Stimulated activated CD4-positive, alpha-beta T cell treated with anti-CD3 and anti-CD28 coated beads, Interleukin-12 subunit alpha, Interleukin-12 subunit beta, amount 100 ng/mL, for 4 hours (primary cell): ENCODE data around the gene PPP1R18.
"Not testable (repeated sequence)": the region's sequence is repeated elsewhere in the genome, so short reads cannot be mapped to it uniquely, and the experiment has no call there.

Source experiments
- DNase-seq: peaks from one replicate; pipeline ENCODE4 v3.0.0-alpha.2; 2020

The PPP1R18 gene

DNA sequence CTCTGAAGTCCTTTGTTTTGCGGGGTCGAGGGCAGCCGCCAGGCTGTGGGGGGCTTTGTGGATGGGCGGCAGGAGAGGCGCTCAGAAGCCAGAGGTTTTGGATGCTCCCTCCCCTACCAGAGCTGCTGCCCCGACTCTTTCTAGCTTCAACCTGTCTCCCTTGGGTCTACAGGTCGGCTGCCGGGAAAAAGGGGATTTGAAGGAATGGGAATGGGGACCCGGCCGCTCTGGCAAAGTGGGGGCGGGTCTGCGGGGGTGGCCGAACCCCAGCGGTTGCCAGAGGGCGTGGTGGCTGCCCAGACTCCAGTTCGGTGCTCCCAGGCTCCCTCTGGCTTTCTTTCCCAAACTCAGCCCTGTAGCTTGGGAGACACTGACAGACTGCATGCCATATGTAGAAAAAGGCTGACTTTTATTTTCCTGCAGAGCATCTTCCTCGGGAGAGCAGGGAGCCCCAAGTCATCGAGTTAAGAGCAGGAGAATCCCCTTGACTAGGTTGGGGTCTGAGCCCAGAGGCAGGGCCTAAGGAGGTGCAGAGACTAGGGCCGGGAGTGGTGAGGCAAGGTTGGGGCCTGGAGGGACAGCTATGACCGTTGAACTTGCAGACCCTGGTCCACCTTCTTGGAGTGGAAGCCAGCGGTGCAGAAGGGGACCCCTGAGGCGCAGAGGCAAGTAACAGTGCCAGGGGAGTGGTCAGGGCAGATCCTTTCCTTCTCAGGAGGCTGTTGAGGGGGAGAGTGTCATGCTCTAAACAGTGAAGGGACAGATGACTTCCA, 1.4 kb upstream of the PPP1R18 start:
- no peak for DNase-seq

DNA sequence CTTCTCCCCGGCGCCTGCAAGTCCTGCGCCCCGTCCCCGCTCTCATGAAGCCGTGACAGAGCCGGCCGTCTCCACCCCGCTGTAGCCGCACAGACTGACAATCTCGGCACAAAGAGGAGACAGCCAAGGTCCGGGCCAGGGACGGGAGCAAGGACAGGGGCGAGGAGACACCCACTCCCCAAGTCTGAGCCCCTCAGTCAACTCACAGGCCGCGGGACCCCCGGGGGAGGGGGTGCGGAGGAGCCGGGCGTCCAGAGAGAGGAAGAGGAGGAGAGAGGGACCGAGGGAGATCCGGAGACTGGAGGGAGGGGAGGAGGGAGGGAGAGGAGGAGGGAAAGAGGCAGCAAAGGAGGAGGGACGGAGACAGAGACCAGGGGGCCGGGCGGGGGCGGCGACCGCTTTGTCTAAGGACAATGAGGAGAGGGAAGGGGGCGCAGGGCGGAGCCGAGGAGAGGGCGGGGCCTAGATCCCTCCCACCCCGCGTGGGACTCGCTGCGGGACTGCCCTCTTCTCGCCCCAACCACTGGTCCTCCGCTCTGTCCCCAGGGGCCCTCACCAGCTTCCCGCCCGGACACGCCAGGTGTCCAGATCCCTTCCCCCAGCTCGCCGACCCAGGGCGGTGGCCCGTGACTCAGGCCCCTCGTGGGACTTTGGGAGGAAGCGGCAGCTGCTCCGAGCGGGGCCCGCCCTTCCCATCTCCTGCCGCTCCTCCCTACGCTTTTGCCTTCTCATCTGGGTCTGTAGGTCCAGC, 638 bp upstream of the PPP1R18 start:
- peak; percentile 84 for DNase-seq

DNA sequence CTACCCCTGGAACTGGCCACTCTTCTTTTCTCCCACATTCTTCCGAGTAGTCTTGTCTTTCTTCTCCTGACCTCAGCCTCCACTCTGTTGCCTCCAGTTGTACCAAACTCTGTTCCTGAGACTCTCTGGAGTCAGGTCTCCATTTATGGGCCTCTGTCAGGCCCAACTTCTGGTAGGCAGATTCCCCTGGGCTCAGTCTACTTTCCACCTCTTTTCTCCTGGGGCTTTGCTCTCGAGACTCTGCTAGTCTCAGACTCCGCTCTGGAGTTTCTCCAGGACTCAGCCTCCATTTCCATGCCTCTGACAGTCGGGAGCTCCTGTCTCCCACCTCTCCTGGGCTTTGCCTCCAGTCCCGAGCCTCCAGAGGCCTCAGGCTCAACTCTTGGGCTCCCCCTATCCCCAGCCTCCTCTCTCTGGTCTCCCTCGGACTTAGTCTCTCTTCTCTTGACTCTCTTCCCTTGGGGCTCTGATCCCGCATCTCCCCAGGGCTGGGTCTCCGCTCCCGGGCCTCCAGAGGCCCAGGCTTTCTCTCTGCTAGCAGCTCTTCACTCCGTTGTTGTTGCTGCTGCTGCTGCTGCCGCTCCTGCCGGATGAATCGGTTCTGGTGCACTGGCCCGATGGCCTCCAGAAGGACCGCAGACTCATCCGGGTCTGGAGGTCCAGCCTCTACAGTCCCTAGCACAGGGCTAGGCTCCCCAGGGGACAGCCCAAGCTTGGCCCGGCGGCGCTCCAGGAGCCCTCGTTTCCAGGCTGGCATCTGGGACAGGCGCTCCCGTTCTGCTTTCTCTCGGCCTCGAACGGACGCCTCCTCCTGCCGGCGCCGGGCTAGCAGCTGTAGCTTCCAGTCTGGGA, 1.1 kb downstream of the PPP1R18 start:
- DNase-seq = no peak

DNA sequence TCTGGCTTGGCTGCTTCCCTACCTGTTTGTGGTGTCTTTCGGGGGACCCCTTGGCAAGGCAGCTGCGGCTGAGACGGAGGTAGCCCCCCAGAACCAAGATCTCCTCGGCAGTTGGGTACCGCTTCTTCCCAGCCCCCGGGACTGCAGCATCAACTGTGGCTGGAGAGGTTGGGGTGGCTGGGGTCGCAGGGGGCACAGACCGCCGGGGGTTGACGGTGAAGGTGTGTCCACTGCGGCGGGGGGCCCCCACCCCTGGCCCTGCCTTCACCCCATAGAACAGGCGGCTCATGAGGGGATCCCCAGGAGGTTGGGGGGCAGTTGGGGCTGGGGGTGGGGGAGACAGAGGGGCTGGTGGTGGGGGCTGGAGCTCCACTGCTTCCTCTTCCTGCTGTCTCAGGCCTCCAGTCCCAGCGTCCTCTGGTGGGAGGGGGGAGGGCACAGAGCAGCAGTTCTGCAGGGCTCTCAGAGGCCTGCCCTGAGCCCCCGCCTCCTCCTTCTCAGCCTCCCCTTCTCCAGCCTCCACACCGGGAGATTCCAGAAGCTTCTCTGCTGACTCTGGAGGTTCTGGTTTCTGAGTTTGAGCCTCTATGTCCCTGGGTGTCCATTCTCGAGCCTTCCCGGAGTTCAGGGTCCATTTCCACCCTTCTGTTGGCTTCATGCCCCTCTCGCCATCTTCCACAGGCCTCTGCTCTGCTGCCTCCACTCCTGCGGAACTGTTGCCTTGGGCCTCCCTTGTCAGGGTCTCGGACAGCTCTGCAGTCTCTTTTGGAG, 1.9 kb downstream of the PPP1R18 start:
- DNase-seq = peak; percentile 64

DNA sequence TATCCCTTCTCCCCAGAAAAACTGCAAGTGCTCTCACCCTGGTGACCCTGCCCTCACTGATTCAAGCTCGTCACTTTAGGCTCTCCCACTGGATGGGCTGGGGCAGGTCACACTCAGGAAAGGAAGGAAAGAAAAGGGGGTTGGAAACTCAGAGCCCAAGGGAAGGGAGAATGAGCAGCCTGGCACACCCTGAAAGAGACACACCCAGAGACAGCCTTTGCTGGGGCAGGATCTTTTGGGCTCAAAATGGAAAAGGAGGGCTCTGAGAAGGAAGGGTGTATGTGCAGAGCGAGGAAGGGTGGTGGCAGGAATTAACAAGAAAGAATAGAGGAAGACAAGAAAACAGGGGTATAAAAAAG, 2.5 kb downstream of the PPP1R18 start:
- no peak for DNase-seq

DNA sequence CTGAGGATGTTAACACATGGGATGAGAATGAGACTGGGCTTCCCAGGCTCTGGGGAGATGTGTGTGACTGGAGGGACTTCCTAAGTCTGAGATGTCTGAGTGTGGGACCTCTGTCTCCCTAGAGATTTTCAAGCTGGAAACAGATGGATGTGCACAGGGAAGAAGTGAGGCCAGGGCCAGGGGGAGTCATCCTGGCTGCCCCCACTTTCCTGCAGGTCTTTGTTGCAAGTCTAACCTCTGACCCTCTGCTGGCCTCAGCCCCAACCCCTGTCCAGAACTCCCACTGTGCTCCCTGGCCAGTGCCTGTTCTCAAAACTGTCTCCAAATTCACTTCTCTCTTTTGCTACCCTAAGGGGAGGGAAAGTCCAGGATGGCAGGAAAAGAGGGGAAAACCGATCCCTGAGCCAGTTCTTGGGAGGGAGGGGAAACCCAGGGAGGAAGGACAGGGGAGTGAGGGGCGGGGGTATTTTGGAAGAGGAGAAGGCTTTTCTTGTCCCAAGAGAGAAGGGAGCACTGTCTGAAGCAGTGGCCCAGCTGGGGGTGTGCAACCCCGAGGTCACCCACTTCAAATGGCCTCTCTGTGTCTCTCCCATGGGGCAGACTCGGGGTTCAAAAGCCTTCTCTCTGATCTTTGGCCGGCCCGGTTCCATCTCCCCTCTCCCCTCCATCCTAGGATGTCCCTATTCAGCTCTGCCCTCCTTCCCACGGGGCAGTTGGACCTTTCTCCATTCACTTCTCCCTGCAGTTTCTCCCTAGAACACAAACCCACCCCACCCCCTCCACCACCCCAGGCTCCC, 3.1 kb downstream of the PPP1R18 start:
- DNase-seq = no peak

DNA sequence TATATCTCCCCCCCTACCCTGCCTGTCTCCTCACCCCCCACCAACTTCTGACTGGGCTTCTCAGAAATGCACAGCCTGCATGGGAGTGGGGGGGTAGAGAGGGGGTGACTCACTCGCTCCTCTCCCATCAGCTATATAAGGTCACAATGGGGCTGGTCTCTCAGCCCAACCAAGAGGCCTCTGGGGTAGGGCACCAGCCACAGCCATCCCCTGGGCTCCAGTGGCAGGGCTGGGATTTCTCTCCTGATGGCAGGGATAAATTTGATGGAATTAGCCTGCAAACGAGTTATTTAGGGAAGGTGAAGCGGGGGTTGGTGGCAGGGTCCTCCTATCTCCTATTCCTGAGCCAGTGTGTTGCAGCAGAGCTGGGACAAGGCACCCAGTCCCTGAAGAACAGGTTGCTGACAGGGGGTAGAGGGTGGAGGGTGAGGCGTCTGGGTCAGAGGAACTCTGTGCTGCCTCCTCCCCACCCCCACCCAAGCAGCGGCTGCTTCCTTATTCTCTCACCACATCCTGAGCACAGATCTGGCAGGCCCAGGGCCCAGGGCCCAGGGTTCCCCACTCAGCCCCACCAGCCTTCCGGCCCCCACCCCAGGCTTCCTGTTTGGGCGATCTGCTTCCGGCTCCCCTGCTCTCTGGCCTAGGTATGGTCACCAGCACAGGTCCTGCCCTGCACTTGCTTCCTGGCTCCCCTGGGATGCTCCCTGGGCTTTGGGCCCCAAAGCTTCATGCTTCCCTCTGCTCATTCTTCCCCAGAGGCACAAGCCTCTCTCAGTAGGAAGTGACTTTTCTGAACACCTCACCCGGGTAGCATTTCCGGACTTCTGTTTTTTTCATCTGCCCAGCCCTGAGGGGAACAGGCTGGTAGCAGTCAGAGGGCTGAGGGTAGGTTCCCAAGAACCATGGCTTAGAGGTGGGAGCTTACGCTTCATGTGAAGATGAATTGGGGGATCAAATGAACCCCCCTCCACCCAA, 4.0 kb downstream of the PPP1R18 start:
- peak; percentile 75 for DNase-seq

DNA sequence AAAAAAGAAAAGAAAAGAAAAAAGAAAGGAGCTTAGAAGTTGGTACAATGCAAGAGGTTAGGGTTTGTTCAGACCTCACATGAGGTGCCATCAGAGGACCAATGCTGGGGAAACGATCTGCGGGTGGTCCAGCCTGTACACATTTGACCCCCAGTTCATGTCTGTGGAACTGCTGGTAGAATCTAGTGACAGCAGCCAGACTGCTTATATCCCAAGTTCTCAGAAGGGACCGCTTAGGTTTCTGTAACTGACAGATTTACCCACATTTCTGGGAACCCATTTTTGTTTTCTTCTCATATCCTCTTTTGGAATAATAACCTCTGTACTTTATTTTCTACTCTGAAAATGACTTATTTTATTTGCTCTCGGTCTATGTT, 4.7 kb downstream of the PPP1R18 start:
- no peak for DNase-seq

DNA sequence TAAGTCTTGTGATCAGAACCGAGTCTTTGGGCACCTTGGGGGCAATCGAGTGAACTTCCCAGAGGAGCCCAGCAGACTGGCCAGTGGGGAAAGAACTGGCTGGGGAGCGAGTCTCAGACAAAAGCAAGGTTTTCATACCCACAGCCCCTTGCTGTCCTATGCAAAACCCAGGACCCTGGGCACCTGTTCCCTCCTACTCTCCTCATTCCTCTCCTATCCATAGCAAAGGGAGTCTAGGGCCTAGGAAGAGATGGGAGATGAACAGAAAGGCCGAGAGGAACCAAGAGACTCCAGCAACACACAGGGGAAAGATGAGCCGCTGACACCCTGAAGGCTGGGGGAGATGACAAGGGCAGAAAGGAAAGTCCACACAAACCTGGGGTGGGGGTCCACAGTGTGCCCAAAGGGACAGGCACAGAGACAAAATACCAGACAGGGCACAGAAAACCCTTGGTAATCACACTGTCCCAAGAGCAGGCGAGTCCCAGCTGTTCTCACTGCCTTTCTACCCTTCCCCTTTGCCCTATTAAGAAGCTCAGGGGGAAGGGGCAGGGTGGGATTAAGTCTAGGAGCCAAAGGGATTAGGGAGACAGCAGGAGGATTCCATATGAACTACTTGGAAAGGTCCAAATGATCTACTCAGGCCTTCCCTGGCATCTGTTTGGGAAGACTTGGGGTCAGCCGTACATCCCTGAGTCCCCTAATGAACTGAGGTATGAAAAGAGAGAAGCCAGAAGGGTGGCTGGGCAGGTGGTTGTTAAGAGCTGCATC, 6.5 kb downstream of the PPP1R18 start:
- DNase-seq = no peak

DNA sequence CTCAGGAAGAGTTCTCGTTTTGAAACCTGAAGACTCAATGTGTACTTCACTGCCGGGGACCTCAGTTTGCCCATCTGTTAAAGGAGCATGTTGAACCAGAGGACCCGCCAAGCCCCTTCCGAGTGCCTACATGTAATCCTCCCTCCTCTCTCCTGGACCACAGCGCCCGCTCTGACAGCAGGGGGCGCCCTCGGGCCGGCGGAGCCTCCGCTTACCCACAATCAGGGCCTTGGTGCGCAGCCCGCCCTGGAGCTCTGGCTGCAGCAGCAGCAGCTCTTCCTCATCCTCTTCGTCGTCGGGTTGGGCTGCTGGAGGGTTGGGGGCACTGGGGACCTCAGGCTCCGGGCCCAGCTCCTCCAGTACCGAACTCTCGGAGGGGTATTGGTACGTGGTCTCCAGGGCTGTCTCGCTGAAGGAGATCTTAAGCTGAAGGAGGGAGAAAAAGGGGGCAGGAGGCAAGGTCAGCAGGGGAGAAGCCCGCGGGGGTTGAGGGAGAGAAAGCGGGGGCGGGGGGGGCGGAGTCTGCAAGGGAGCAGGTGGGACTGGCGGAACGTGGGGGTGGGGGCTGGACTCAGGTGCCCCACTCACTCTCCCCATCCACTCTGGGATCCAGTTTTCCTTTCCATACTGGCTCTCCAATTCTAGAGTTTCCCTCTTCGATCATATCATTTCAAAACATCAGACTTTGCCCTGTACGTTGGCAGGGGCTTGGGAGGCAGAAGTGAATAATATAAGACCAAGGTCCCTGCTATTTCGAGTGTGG, 7.3 kb downstream of the PPP1R18 start:
- peak; percentile 91 for DNase-seq

DNA sequence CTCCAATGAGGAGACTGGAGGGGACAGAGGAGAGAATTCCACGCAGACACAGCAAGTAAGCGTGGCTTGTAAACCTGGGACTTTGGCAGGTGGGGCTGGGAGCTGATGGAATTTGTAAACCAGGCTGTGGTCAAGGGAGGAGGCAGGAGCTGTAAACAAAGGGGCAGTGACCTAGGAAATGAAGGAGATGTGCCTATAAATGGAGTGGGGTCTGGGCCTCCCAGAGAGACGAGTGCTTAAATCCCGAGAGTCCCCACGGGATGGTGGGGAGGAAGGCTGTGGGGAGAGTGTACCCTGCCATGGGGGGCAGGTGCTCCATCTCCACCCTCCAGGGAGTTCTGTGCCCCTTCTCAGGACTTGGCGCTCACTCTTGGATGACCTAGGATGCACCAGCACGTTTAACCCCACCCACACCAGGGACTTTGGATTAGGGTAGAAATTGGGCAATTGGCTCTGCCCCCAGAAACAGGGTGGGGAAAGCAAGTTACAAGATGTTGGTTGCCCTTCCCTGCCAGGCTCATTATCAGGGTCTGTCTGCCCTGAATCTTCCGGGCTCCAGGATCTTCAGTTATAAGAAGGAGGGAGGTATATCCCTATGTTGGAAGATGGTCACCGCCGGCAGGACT, 9.7 kb downstream of the PPP1R18 start:
- no peak for DNase-seq

DNA sequence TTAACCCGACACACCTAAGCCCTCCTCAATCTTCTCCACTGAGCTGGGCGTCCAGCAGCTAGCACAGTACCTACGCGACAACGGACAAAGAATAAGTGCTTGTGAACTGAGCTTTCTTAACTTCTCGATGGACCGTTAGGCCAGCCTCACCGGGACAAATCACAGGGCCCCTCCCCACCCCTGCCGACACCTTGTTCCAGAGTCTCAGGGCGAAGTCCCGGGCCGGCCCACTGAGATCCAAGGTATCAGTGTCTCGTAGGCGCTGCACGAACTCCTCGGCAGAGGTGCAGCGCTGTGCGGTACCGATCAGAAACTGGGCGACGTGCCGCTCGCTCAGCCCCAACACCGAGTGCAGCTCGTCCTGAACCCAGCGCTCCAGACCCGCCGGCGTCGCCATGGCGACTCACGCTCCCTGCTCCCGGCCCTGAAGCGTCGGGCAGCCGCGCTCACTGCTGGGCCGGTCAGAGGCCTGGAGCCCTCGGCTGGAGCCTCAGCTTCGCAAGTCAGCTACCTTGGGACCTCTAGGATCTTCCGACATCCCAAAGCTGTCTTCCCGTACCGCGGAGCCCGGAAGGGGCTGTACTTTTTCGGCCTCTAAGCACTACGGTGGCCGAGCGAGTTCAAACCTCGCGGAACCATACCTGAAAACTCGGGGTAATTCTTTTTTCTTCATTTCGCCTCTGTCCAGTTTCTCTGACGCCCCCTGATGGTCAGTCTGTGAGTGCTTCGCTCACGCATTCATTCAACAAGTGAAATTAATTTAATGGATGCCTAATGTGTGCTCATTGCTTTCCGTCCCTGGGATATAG, 13.8 kb downstream of the PPP1R18 start, which contains the start of gene DHX16:
Gene DHX16 (minus strand): TSS at position 562 of the 809 bp plus-strand sequence. CDS start 165 bp downstream, at position 397.
- DNase-seq = peak; percentile 85

DNA sequence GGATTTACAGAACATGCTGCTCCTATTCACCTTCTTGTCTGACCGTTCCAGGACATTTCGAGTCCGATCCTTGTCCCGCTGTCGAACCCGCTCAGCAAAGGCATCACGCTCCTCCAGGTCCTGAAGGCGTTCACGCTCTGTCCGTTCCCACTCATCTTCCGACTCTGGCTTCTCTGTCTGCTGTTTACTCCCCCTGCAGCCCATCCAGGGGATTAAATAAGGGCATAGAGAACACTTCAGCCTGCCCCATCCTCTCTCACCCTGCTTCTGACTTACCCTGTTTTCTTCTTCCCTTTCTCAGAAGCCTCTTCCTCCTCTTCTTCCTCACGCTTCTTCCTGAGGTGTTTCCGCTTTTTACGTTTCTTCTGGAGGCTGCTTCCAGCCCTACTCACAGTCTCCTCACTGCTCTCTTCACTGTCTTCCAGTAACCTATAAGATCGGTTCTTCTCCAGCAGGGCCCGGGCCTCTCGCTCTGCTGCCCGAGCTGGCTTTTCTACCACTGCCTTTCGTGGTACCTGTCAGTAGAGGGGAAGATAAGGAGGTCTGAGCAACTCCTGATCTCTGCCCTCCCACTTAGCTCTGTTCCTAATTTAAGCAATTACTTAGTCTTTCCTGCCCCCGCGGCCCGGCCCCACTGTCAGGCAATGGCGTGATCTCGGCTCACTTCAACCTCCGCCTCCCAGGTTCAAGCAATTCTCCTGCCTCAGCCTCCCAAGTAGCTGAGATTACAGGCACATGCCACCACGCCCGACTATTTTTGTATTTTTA, 15.5 kb downstream of the PPP1R18 start:
- no peak for DNase-seq

DNA sequence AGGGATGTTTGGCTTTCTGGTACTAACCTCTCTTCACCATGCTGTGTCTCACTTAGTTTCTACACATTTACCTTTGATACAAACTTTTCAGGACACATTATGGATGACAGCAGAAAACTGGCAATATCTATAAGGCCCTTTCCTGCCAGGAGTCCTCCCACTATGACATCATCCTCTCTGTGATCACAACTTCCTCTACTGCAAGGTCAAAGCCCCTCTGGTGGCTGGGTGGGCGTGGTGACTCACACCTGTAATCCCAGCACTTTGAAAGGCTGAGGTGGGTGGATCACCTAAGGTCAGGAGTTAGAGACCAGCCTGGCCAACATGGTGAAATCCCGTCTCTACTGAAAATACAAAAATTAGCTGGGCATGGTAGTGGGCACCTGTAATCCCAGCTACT, 20.1 kb downstream of the PPP1R18 start:
- DNase-seq = not testable (repeated sequence)

DNA sequence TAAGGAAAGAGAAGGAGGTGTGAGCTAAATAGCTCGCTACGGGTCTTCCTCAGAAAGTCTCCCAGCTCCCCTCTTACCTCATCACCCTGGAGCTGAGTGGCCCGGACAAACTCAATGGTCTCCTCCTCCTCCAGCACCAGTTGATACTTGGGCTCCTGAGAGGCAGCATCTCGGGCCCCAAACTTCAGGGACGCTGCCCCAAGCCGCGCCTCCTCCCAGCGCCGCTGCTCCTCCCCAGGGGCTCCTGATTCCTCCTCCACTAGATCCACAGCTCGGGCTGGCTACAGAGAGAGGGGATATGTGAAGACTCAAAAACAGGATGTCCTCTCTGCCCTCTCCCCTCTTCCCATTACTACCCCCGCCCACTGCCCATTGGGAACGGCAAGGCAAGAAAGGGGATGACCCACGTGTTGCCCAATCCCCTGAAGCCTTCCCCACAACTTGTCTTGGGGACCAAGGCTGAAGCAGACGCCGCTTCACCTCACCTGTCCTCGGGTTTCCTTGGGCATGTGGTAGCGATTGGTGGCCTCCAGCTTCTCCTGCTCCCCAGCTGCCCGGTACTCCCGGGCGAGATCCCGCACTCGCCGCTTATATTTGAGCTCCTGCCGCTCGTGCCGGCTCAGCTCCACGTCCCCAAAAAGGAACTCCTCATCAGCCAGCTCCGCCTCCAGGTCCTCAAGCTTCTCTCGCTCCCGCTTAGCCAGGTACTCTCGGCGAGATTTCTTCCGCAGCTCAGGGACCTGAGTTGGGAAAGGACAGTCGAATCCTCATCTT, 21.3 kb downstream of the PPP1R18 start:
- DNase-seq = no peak

DNA sequence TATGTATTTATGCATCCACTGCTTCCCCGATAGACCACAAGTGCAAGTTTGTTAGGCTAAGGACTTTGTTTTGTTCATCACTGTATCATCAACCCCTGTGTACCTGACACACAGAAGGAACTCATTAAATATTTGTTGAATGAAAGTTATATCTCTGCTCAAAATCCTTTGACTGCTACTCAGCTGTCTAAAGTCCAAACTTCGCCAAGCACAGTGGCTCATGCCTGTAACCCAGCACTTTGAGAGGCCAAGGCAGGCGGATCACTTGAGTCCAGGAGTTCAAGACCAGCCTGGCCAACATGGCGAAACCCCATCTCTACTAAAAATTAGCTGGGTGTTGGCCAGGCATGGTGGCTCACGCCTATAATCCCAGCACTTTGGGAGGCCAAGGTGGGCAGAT, 28.5 kb downstream of the PPP1R18 start:
- DNase-seq = not testable (repeated sequence)
